HepG2 (cell line): ENCODE results near the gene CCDC170. TPM values are rescaled to one million over a fixed set of nuclear protein-coding genes. Genes with fewer than 3 reads are reported as not detected.
A peak's percentile ranks its signal among the peaks of the same experiment; 100 is the strongest.

Experiments used
- ARID4A ChIP-seq: sonication (generic); formaldehyde crosslinking; IDR thresholded peaks from 2 replicates; pipeline ENCODE4 v1.5.0; 2020; ENCODE audit warnings: mild to moderate bottlenecking, missing genetic modification reagents, borderline replicate concordance
- FOXC1 ChIP-seq: sonication (generic); formaldehyde crosslinking; IDR thresholded peaks from 2 replicates; pipeline ENCODE4 v1.8.0; 2022; ENCODE audit warnings: mild to moderate bottlenecking, missing genetic modification reagents, borderline replicate concordance
- GLMP ChIP-seq: sonication (generic); formaldehyde crosslinking; IDR thresholded peaks from 2 replicates; pipeline ENCODE4 v1.9.0; 2021; ENCODE audit warnings: missing genetic modification reagents, mild to moderate bottlenecking, borderline replicate concordance
- KAT7 ChIP-seq: IDR thresholded peaks from 2 replicates; pipeline ENCODE4 v1.6.1; 2018; ENCODE audit warnings: borderline replicate concordance, missing compliant biosample characterization
- KDM6A ChIP-seq: IDR thresholded peaks from 2 replicates; pipeline ENCODE4 v1.6.1; 2016; ENCODE audit warnings: low read depth
- MED1 ChIP-seq: sonication (generic); formaldehyde crosslinking; IDR thresholded peaks from 2 replicates; pipeline ENCODE4 v1.4.0; 2020; ENCODE audit warnings: missing genetic modification reagents
- NPAS2 ChIP-seq: sonication (generic); formaldehyde crosslinking; IDR thresholded peaks from 2 replicates; pipeline ENCODE4 v1.8.0; 2022; ENCODE audit warnings: mild to moderate bottlenecking, missing genetic modification reagents, borderline replicate concordance
- RFXANK ChIP-seq: IDR thresholded peaks from 2 replicates; pipeline ENCODE4 v1.6.1; 2016
- SETDB1 ChIP-seq: sonication (generic); formaldehyde crosslinking; IDR thresholded peaks from 2 replicates; pipeline ENCODE4 v1.5.1; 2020; ENCODE audit warnings: missing genetic modification reagents, mild to moderate bottlenecking, borderline replicate concordance
- ZBTB26 ChIP-seq: IDR thresholded peaks from 2 replicates; pipeline ENCODE4 v1.6.1; 2016; ENCODE audit warnings: missing compliant biosample characterization, missing genetic modification reagents, borderline replicate concordance
- ZKSCAN1 ChIP-seq: fragments of 150-350 bp; IDR thresholded peaks from 2 replicates; pipeline ENCODE4 v1.6.1; 2014; ENCODE audit warnings: low read length
- ZNF136 ChIP-seq: sonication (generic); formaldehyde crosslinking; IDR thresholded peaks from 2 replicates; pipeline ENCODE4 v1.8.1; 2022; ENCODE audit warnings: low read depth, mild to moderate bottlenecking, moderate library complexity, missing genetic modification reagents
- ZNF335 ChIP-seq: sonication (generic); formaldehyde crosslinking; IDR thresholded peaks from 2 replicates; pipeline ENCODE4 v1.4.0; 2020; ENCODE audit warnings: missing genetic modification reagents
- ZNF367 ChIP-seq: sonication (generic); formaldehyde crosslinking; IDR thresholded peaks from 2 replicates; pipeline ENCODE4 v1.4.0; 2020; ENCODE audit warnings: missing genetic modification reagents, borderline replicate concordance
- ZNF383 ChIP-seq: sonication (generic); formaldehyde crosslinking; IDR thresholded peaks from 2 replicates; pipeline ENCODE4 v1.4.0; 2020; ENCODE audit warnings: missing genetic modification reagents, mild to moderate bottlenecking, borderline replicate concordance
- ZNF597 ChIP-seq: sonication (generic); formaldehyde crosslinking; IDR thresholded peaks from 2 replicates; pipeline ENCODE4 v1.5.0; 2020; ENCODE audit warnings: missing genetic modification reagents
- ZNF772 ChIP-seq: sonication (generic); formaldehyde crosslinking; IDR thresholded peaks from 2 replicates; pipeline ENCODE4 v1.5.0; 2020; ENCODE audit warnings: mild to moderate bottlenecking, missing genetic modification reagents
- polyA plus RNA-seq, 8 experiments: library from polyadenylated mRNA; depleted of rRNA in 3 of 8; stranded (reverse) in 7 of 8; unstranded in 1 of 8; fragments of >200 nt; fragmentation: Illumina TruSeq in 4 of 8; extraction: Trizol in 4 of 8; gene quantifications; 2 replicates each; pipeline versions ENCODE4 v1.2.1 to v1.2.3, GENCODE V29; 2011 to 2016; ENCODE audit warnings: low read depth in 4 of 8, missing spikeins in 1 of 8, mixed read lengths in 1 of 8; ENCODE audit not compliant: insufficient read depth in 1 of 8
- total RNA-seq, 5 experiments: library from RNA; depleted of rRNA; stranded (reverse); fragments of >200 nt; fragmentation: Illumina TruSeq; extraction: Trizol; gene quantifications; 2 replicates each; pipeline ENCODE4 v1.2.3, GENCODE V29; 2016; ENCODE audit warnings: low read depth in 1 of 5
- TF ChIP-seq, protein P1 (sequence below): sonication (generic); formaldehyde crosslinking; conservative IDR thresholded peaks from 2 replicates; pipeline ENCODE4 v1.4.0; 2020; ENCODE audit warnings: missing genetic modification reagents

Gene CCDC170
- total and polyA plus RNA-seq, 2 of the 13 experiments (the other 11 are each of a cell fraction or from before 2014, with no cell fraction given) = 0.90 to 5.1 TPM

GRCh38 chr6:151451950-151452749 is 41.7 kb upstream of the CCDC170 start, which contains the start of gene RMND1 (continued):
- peak; percentile 54; the same call in 1 of the 2 replicates for TF ChIP-seq RFXANK (CRISPR knock-in tag)
- peak; percentile 92 for TF ChIP-seq ZKSCAN1
- TF ChIP-seq ZNF597 (CRISPR knock-in tag) = no peak; the same call in 1 of the 2 replicates
- peak; percentile 87; the same call in 1 of the 2 replicates for TF ChIP-seq KAT7 (CRISPR knock-in tag)
- TF ChIP-seq ZBTB26 (CRISPR knock-in tag) = peak; percentile 84; the same call in 1 of the 2 replicates
- peak; percentile 98 for TF ChIP-seq ZNF335 (CRISPR knock-in tag)
- peak; percentile 95 for TF ChIP-seq MED1 (CRISPR knock-in tag)
- no peak for TF ChIP-seq GLMP (CRISPR knock-in tag)
- peak; percentile 99 for TF ChIP-seq ARID4A (CRISPR knock-in tag)
- peak; percentile 96 for TF ChIP-seq NPAS2 (CRISPR knock-in tag)
- TF ChIP-seq ZNF383 (CRISPR knock-in tag) = no peak; the same call in 1 of the 2 replicates
- no peak; the same call in 1 of the 2 replicates for TF ChIP-seq ZNF367
- TF ChIP-seq, protein P1, sequence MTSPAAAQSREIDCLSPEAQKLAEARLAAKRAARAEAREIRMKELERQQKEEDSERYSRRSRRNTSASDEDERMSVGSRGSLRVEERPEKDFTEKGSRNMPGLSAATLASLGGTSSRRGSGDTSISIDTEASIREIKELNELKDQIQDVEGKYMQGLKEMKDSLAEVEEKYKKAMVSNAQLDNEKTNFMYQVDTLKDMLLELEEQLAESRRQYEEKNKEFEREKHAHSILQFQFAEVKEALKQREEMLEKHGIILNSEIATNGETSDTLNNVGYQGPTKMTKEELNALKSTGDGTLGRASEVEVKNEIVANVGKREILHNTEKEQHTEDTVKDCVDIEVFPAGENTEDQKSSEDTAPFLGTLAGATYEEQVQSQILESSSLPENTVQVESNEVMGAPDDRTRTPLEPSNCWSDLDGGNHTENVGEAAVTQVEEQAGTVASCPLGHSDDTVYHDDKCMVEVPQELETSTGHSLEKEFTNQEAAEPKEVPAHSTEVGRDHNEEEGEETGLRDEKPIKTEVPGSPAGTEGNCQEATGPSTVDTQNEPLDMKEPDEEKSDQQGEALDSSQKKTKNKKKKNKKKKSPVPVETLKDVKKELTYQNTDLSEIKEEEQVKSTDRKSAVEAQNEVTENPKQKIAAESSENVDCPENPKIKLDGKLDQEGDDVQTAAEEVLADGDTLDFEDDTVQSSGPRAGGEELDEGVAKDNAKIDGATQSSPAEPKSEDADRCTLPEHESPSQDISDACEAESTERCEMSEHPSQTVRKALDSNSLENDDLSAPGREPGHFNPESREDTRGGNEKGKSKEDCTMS = no peak
- TF ChIP-seq KDM6A (CRISPR knock-in tag) = 0 out of 2 replicates have a peak, but pooled peaks have one; percentile 12
- TF ChIP-seq FOXC1 (CRISPR knock-in tag) = peak; percentile 97
- 0 out of 2 replicates have a peak, but pooled peaks have one; percentile 51 for TF ChIP-seq SETDB1 (CRISPR knock-in tag)
- TF ChIP-seq ZNF136 (CRISPR knock-in tag) = peak; percentile 93; the same call in 1 of the 2 replicates
- TF ChIP-seq ZNF772 = peak; percentile 98
